IMR-90 (cell line): Measurements from ENCODE around the gene CDK8. TPM values are rescaled to one million over a fixed set of nuclear protein-coding genes. Genes with fewer than 3 reads are reported as not detected.

Experiments used
- ATAC-seq: fragments of 200-7000 bp; cut with Tn5 transposase; 2 replicates; pipeline ENCODE4 v1.9.1; 2020; ENCODE audit warnings: low read depth, mild to moderate bottlenecking, moderate library complexity
- BruUV-seq: library from RNA; stranded (reverse); fragments of 400-500 nt; replicated peaks from 2 replicates; lab custom pipeline; 2021; lab: Mats Ljungman, UMichigan
- CTCF ChIA-PET: fragments of 300-600 bp; formaldehyde crosslinking; extraction: SDS; loops from one replicate; lab custom pipeline; 2021; ENCODE audit warnings: antibody characterized with exemption; lab: Yijun Ruan, JAX
- POLR2A ChIA-PET: fragments of 300-600 bp; sonication (Branson Sonifier 250); formaldehyde crosslinking; loops from one replicate; lab custom pipeline; 2022; ENCODE audit warnings: antibody characterized with exemption; ENCODE audit not compliant: unreplicated experiment; lab: Charles Lee
- DNase-seq: peaks from one replicate; pipeline ENCODE4 v3.0.0; 2013
- H2AFZ ChIP-seq: replicated peaks from 2 replicates; pipeline ENCODE3; 2013; ENCODE audit warnings: low read length, mild to moderate bottlenecking; ENCODE audit not compliant: poor library complexity
- H2AK5ac ChIP-seq: 2 replicates; pipeline ENCODE4 v1.6.1; 2013; ENCODE audit warnings: low read depth, low read length, inconsistent platforms
- H2AK9ac ChIP-seq: replicated peaks from 2 replicates; pipeline ENCODE3; 2013; ENCODE audit warnings: mild to moderate bottlenecking, low read depth, low read length, moderate library complexity; ENCODE audit not compliant: poor library complexity
- H2BK120ac ChIP-seq: 2 replicates; pipeline ENCODE4 v1.6.1; 2013; ENCODE audit warnings: low read depth, low read length, inconsistent platforms
- H2BK15ac ChIP-seq: 3 replicates; pipeline ENCODE4 v1.6.1; 2013; ENCODE audit warnings: low read depth, low read length, inconsistent platforms
- H2BK20ac ChIP-seq: 2 replicates; pipeline ENCODE4 v1.6.1; 2013; ENCODE audit warnings: low read depth, mild to moderate bottlenecking, inconsistent platforms, low read length, moderate library complexity
- H2BK5ac ChIP-seq: 2 replicates; pipeline ENCODE4 v1.6.1; 2013; ENCODE audit warnings: mild to moderate bottlenecking, low read depth, low read length, inconsistent platforms; ENCODE audit not compliant: poor library complexity, severe bottlenecking
- H3K14ac ChIP-seq: replicated peaks from 2 replicates; pipeline ENCODE4 v1.6.1; 2013; ENCODE audit warnings: low read depth, low read length, inconsistent platforms
- H3K18ac ChIP-seq: 2 replicates; pipeline ENCODE4 v1.6.1; 2013; ENCODE audit warnings: low read depth, low read length, control low read depth
- H3K23ac ChIP-seq: 2 replicates; pipeline ENCODE4 v1.6.1; 2013; ENCODE audit warnings: low read depth, low read length, inconsistent platforms
- H3K27ac ChIP-seq: 2 replicates; pipeline ENCODE4 v1.5.1; 2013; ENCODE audit warnings: mild to moderate bottlenecking, control low read depth, low read length; ENCODE audit not compliant: insufficient read depth
- H3K27me3 ChIP-seq: 2 replicates; pipeline ENCODE4 v1.6.1; 2013; ENCODE audit warnings: low read length; ENCODE audit not compliant: control insufficient read depth, insufficient read depth
- H3K36me3 ChIP-seq: 2 replicates; pipeline ENCODE4 v1.6.1; 2013; ENCODE audit warnings: low read length, mixed read lengths; ENCODE audit not compliant: control insufficient read depth, insufficient read depth
- H3K4ac ChIP-seq: 2 replicates; pipeline ENCODE4 v1.6.1; 2013; ENCODE audit warnings: low read depth, low read length, inconsistent platforms
- H3K4me1 ChIP-seq: 2 replicates; pipeline ENCODE4 v1.6.1; 2013; ENCODE audit warnings: low read length, mixed read lengths; ENCODE audit not compliant: control insufficient read depth, insufficient read depth
- H3K4me2 ChIP-seq: 2 replicates; pipeline ENCODE4 v1.6.1; 2013; ENCODE audit warnings: low read depth, mild to moderate bottlenecking, control low read depth, low read length, moderate library complexity
- H3K4me3 ChIP-seq: 2 replicates; pipeline ENCODE4 v1.5.1; 2013; ENCODE audit warnings: low read depth, mild to moderate bottlenecking, control low read depth, low read length, moderate library complexity; ENCODE audit not compliant: insufficient read depth
- H3K56ac ChIP-seq: 2 replicates; pipeline ENCODE4 v1.6.1; 2013; ENCODE audit warnings: low read length, inconsistent platforms; ENCODE audit not compliant: insufficient read depth; ENCODE audit errors: extremely low read depth
- H3K79me1 ChIP-seq, 2 experiments: 2 replicates each; pipeline ENCODE4 v1.6.1; 2013; ENCODE audit warnings: low read length in 2 of 2, inconsistent platforms in 1 of 2, low read depth in 1 of 2
- H3K9ac ChIP-seq: 2 replicates; pipeline ENCODE4 v1.6.1; 2013; ENCODE audit warnings: low read depth, low read length, control low read depth
- H3K9me1 ChIP-seq: 2 replicates; pipeline ENCODE4 v1.6.1; 2013; ENCODE audit warnings: low read length, inconsistent platforms; ENCODE audit not compliant: insufficient read depth
- H3K9me3 ChIP-seq: 2 replicates; pipeline ENCODE4 v1.6.1; 2013; ENCODE audit warnings: low read length; ENCODE audit not compliant: control insufficient read depth, insufficient read depth
- H4K20me1 ChIP-seq: 2 replicates; pipeline ENCODE4 v1.6.1; 2013; ENCODE audit warnings: low read length, inconsistent platforms; ENCODE audit not compliant: insufficient read depth
- H4K5ac ChIP-seq: 2 replicates; pipeline ENCODE4 v1.6.1; 2013; ENCODE audit warnings: mild to moderate bottlenecking, low read depth, low read length, control low read depth
- H4K8ac ChIP-seq, 2 experiments: 2 replicates each; pipeline ENCODE4 v1.6.1; 2013; ENCODE audit warnings: low read depth in 2 of 2, low read length in 2 of 2, control low read depth in 1 of 2, inconsistent platforms in 1 of 2
- H4K91ac ChIP-seq: 2 replicates; pipeline ENCODE4 v1.6.1; 2013; ENCODE audit warnings: low read depth, low read length, inconsistent platforms; ENCODE audit not compliant: insufficient read depth
- BHLHE40 ChIP-seq: fragments of 150-350 bp; IDR thresholded peaks from 2 replicates; pipeline ENCODE4 v1.6.1; 2016; ENCODE audit warnings: mild to moderate bottlenecking, low read depth, low read length
- CEBPB ChIP-seq: IDR thresholded peaks from 2 replicates; pipeline ENCODE4 v1.6.1; 2012; ENCODE audit warnings: low read depth, low read length, improper control_type of control experiment
- CHD1 ChIP-seq: IDR thresholded peaks from 2 replicates; pipeline ENCODE4 v1.6.1; 2012; ENCODE audit warnings: low read depth, low read length, improper control_type of control experiment
- FOS ChIP-seq: fragments of 150-350 bp; IDR thresholded peaks from 2 replicates; pipeline ENCODE4 v1.6.1; 2016; ENCODE audit warnings: low read depth, low read length
- MAFK ChIP-seq: IDR thresholded peaks from 2 replicates; pipeline ENCODE4 v1.6.1; 2012; ENCODE audit warnings: low read depth, low read length, improper control_type of control experiment
- MXI1 ChIP-seq: IDR thresholded peaks from 2 replicates; pipeline ENCODE4 v1.6.1; 2012; ENCODE audit warnings: low read depth, mild to moderate bottlenecking, low read length, moderate library complexity, borderline replicate concordance
- NFE2L2 ChIP-seq: fragments of 150-350 bp; IDR thresholded peaks from 2 replicates; pipeline ENCODE4 v1.6.1; 2016; ENCODE audit warnings: low read depth, mild to moderate bottlenecking, low read length
- POLR2A ChIP-seq: IDR thresholded peaks from 2 replicates; pipeline ENCODE4 v1.6.1; 2012; ENCODE audit warnings: mild to moderate bottlenecking, low read depth, low read length
- RAD21 ChIP-seq: IDR thresholded peaks from 2 replicates; pipeline ENCODE4 v1.6.1; 2012; ENCODE audit warnings: low read length, improper control_type of control experiment
- RFX5 ChIP-seq: IDR thresholded peaks from 2 replicates; pipeline ENCODE4 v1.8.0; 2012; ENCODE audit warnings: low read depth, mild to moderate bottlenecking, low read length, moderate library complexity
- WGBS, 2 experiments: methylation state at CpG; one replicate each; pipeline versions ENCODE4 v1.1.5 to v1.1.7; 2013; ENCODE audit warnings: missing lambda C conversion rate in 2 of 2; ENCODE audit not compliant: insufficient read length in 1 of 2; ENCODE audit errors: extremely low coverage in 2 of 2; 5-methylcytosine and 5-hydroxymethylcytosine counted together
- dilution Hi-C: fragments of 300-500 bp; cut with HindIII; formaldehyde crosslinking; loops from one replicate; pipeline ENCODE4 v1.14.3; 2018; ENCODE audit warnings: low sequenced_read_pairs; ENCODE audit not compliant: unreplicated experiment
- in situ Hi-C: fragments of 300-500 bp; cut with MboI; formaldehyde crosslinking; loops from 3 replicates; pipeline ENCODE4 v1.14.3; 2019; ENCODE audit warnings: low sequenced_read_pairs, inconsistent platforms, mixed read lengths
- intact Hi-C: fragments of 100-400 bp; cut with micrococcal nuclease; formaldehyde crosslinking; loops from 2 replicates; pipeline ENCODE4 v1.10.0; 2022
- polyA plus RNA-seq, 3 experiments: library from polyadenylated mRNA; depleted of rRNA; stranded (reverse); fragments of >200 nt; gene quantifications; 2 replicates each; pipeline ENCODE4 v1.2.3, GENCODE V29; 2012; ENCODE audit warnings: low replicate concordance in 1 of 3
- total RNA-seq: library from RNA; depleted of rRNA; stranded (reverse); fragments of >200 nt; gene quantifications from 2 replicates; pipeline ENCODE4 v1.2.3, GENCODE V29; 2012
- TF ChIP-seq, protein P1 (sequence below): conservative IDR thresholded peaks from 2 replicates; pipeline ENCODE4 v1.5.1; 2012; ENCODE audit warnings: mild to moderate bottlenecking, low read depth, low read length, improper control_type of control experiment
- TF ChIP-seq, protein P2 (sequence below): fragments of 150-350 bp; IDR thresholded peaks from 2 replicates; pipeline ENCODE4 v1.6.1; 2017; ENCODE audit warnings: mild to moderate bottlenecking, antibody characterized with exemption, low read length, low read depth
- TF ChIP-seq, protein P3 (sequence below): fragments of 150-350 bp; IDR thresholded peaks from 2 replicates; pipeline ENCODE4 v1.6.1; 2016; ENCODE audit warnings: low read depth, mild to moderate bottlenecking, low read length, moderate library complexity, borderline replicate concordance

Gene CDK8
- total and polyA plus RNA-seq, 2 of the 4 experiments (the other 2 are of a cell fraction) = 15.4 to 19.0 TPM

DNA sequence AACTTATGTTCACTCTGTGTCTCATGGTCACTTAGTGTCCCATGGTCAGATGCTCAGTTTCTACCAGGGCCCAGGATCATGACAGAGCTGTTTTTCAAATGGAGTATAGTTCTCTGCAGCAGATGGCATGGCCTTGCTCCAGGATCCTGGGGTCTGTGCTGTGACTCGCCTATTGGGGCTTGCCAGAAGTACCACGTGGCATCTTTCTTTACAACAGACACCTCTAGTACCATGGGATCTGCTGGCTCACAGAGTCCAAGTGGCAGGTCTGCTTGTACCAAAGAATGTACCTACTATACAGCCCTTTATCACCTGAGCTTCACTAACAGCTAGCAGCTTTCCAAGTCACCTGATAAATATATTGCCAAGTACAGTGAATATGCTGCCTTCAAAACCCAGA is 25.8 kb upstream of the CDK8 start:
- Histone ChIP-seq H4K5ac (no peak overlapping the region), H3K4ac (no peak overlapping the region), H2BK20ac (no peak overlapping the region), H2AFZ (no peak overlapping the region), H3K79me1 (0 out of 4 replicates have a peak, but pooled peaks cover 0 to 1% of the 10 kb centered on the region in 2 experiments), H2BK120ac (no peak overlapping the region), H3K27me3 (peaks cover 2% of the 10 kb centered on the region; the same call in 1 of the 2 replicates), H3K14ac (no peak overlapping the region), H4K8ac (no peak overlapping the region), H3K9me1 (no peaks in the 10 kb centered on the region), H2AK9ac (no peak overlapping the region), H3K9ac (no peak overlapping the region), H3K23ac (no peak overlapping the region), H4K91ac (no peak overlapping the region), H3K4me1 (no peaks in the 10 kb centered on the region), H2BK5ac (no peak overlapping the region), H3K56ac (no peak overlapping the region), H3K9me3 (no peaks in the 10 kb centered on the region), H2AK5ac (no peak overlapping the region), H3K27ac (no peak overlapping the region), H3K4me3 (no peak overlapping the region), H2BK15ac (no peak overlapping the region), H3K4me2 (no peak overlapping the region), H3K18ac (no peak overlapping the region), H4K20me1 (no peaks in the 10 kb centered on the region), H3K36me3 (no peaks in the 10 kb centered on the region)
- no TSS peak for BruUV-seq
- dilution Hi-C loops = no loop called here
- POLR2A ChIA-PET = no interaction called here
- CTCF ChIA-PET = no interaction called here
- DNase-seq (no peak), ATAC-seq (no peak)
- intact Hi-C loops = no loop called here
- TF ChIP-seq NFE2L2 (no peak), CEBPB (no peak), RAD21 (no peak), MAFK (no peak), FOS (no peak), MXI1 (no peak), CHD1 (no peak), POLR2A (no peak), BHLHE40 (no peak), RFX5 (no peak)
- TF ChIP-seq, protein P1, sequence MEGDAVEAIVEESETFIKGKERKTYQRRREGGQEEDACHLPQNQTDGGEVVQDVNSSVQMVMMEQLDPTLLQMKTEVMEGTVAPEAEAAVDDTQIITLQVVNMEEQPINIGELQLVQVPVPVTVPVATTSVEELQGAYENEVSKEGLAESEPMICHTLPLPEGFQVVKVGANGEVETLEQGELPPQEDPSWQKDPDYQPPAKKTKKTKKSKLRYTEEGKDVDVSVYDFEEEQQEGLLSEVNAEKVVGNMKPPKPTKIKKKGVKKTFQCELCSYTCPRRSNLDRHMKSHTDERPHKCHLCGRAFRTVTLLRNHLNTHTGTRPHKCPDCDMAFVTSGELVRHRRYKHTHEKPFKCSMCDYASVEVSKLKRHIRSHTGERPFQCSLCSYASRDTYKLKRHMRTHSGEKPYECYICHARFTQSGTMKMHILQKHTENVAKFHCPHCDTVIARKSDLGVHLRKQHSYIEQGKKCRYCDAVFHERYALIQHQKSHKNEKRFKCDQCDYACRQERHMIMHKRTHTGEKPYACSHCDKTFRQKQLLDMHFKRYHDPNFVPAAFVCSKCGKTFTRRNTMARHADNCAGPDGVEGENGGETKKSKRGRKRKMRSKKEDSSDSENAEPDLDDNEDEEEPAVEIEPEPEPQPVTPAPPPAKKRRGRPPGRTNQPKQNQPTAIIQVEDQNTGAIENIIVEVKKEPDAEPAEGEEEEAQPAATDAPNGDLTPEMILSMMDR = no peak
- TF ChIP-seq, protein P2, sequence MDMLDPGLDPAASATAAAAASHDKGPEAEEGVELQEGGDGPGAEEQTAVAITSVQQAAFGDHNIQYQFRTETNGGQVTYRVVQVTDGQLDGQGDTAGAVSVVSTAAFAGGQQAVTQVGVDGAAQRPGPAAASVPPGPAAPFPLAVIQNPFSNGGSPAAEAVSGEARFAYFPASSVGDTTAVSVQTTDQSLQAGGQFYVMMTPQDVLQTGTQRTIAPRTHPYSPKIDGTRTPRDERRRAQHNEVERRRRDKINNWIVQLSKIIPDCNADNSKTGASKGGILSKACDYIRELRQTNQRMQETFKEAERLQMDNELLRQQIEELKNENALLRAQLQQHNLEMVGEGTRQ = no peak
- TF ChIP-seq, protein P3, sequence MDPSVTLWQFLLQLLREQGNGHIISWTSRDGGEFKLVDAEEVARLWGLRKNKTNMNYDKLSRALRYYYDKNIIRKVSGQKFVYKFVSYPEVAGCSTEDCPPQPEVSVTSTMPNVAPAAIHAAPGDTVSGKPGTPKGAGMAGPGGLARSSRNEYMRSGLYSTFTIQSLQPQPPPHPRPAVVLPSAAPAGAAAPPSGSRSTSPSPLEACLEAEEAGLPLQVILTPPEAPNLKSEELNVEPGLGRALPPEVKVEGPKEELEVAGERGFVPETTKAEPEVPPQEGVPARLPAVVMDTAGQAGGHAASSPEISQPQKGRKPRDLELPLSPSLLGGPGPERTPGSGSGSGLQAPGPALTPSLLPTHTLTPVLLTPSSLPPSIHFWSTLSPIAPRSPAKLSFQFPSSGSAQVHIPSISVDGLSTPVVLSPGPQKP = no peak
- in situ Hi-C loops = no loop called here
- WGBS, 2 experiments = 29% methylated on average over 1 of the region's 2 CpGs; no CpG with 5 or more reads in 1 of the 2 experiments
